K562 (cell line): ENCODE data around the gene NOL4L. TPM values are rescaled to one million over a fixed set of nuclear protein-coding genes. Genes with fewer than 3 reads are reported as not detected.
A peak's percentile ranks its signal among the peaks of the same experiment; 100 is the strongest.

Experiments used
- ATAC-seq: fragments of 200-7000 bp; cut with Tn5 transposase; 3 replicates; pipeline ENCODE4 v1.9.1; 2020; ENCODE audit warnings: moderate library complexity
- BruUV-seq: library from RNA; stranded (reverse); fragments of 400-500 nt; replicated peaks from 2 replicates; lab custom pipeline; 2021; lab: Mats Ljungman, UMichigan
- CTCF ChIA-PET: fragments of 300-600 bp; formaldehyde crosslinking; extraction: SDS; loops from one replicate; lab custom pipeline; 2021; ENCODE audit warnings: low intra/inter-chr PET ratio; lab: Yijun Ruan, JAX
- POLR2A ChIA-PET: fragments of 300-600, 350-650 bp; sonication (Branson Sonifier 250); formaldehyde crosslinking; extraction: SDS; loops from one replicate; lab custom pipeline; 2021; ENCODE audit warnings: antibody characterized with exemption, inconsistent platforms; lab: Yijun Ruan, JAX
- DNase-seq, 4 experiments: peaks; one replicate each; pipeline versions ENCODE4 v3.0.0 to v3.0.0-alpha.2; 2011 to 2018; ENCODE audit warnings: low spot score in 3 of 4, mixed read lengths in 3 of 4; ENCODE audit errors: extremely low read depth in 1 of 4
- FAIRE-seq: peaks from 2 replicates; lab custom pipeline; 2011; peaks lifted over from hg19 to GRCh38; lab: Jason Lieb, UNC
- H2AFZ ChIP-seq: 2 replicates; pipeline ENCODE4 v1.6.0; 2011; ENCODE audit warnings: low read depth, low read length, control low read depth, inconsistent platforms
- H3K27ac ChIP-seq: fragments of 200-600 bp; 3 replicates; pipeline ENCODE4 v1.8.0; 2011; ENCODE audit warnings: low read depth, mild to moderate bottlenecking, control low read depth, inconsistent platforms, low read length, moderate library complexity, mixed read lengths; ENCODE audit errors: extremely low read depth
- H3K27me3 ChIP-seq, 2 experiments: fragments of 300-600 bp in 1 of 2; 2 replicates in 1 of 2; 3 replicates in 1 of 2; pipeline versions ENCODE4 v1.6.0 to v1.8.0; 2011; ENCODE audit warnings: inconsistent platforms in 2 of 2, low read length in 2 of 2, mild to moderate bottlenecking in 1 of 2, mixed read lengths in 1 of 2, moderate library complexity in 1 of 2; ENCODE audit not compliant: control insufficient read depth in 2 of 2, insufficient read depth in 2 of 2
- H3K36me3 ChIP-seq: fragments of 300-600 bp; 3 replicates; pipeline ENCODE4 v1.8.0; 2011; ENCODE audit warnings: mild to moderate bottlenecking, low read length, inconsistent platforms; ENCODE audit not compliant: control insufficient read depth, insufficient read depth
- H3K4me1 ChIP-seq, 2 experiments: fragments of 200-600 bp in 1 of 2; replicated peaks in 1 of 2; 2 replicates in 1 of 2; 3 replicates in 1 of 2; pipeline versions ENCODE4 v1.5.1 to v1.8.0; 2011; ENCODE audit warnings: inconsistent platforms in 2 of 2, low read length in 2 of 2, mild to moderate bottlenecking in 1 of 2, mixed read lengths in 1 of 2, moderate library complexity in 1 of 2; ENCODE audit not compliant: control insufficient read depth in 2 of 2, insufficient read depth in 2 of 2
- H3K4me2 ChIP-seq: 2 replicates; pipeline ENCODE4 v1.6.1; 2011; ENCODE audit warnings: low read length, control low read depth, inconsistent platforms, mixed read lengths; ENCODE audit not compliant: insufficient read depth
- H3K4me3 ChIP-seq: fragments of 200-600 bp; sonication (generic), shearing (Covaris generic); 2 replicates; pipeline ENCODE4 v1.5.1; 2016; ENCODE audit warnings: control low read depth, inconsistent platforms
- H3K79me2 ChIP-seq: fragments of 200-600 bp; 3 replicates; pipeline ENCODE4 v1.8.0; 2011; ENCODE audit warnings: low read length, inconsistent platforms; ENCODE audit not compliant: control insufficient read depth, insufficient read depth
- H3K9ac ChIP-seq, 2 experiments: 2 replicates each; pipeline versions ENCODE4 v1.6.0 to v1.6.1; 2011; ENCODE audit warnings: low read depth in 2 of 2, low read length in 2 of 2, control low read depth in 1 of 2, inconsistent platforms in 1 of 2, mild to moderate bottlenecking in 1 of 2, mixed read lengths in 1 of 2; ENCODE audit not compliant: insufficient read depth in 1 of 2
- H3K9me1 ChIP-seq: one replicate; pipeline ENCODE4 v1.6.0; 2011; ENCODE audit warnings: inconsistent platforms, mild to moderate bottlenecking, low read length, moderate library complexity; ENCODE audit not compliant: control insufficient read depth, insufficient read depth
- H3K9me3 ChIP-seq: replicated peaks from 2 replicates; pipeline ENCODE4 v1.5.1; 2011; ENCODE audit warnings: low read depth, low read length, inconsistent platforms; ENCODE audit not compliant: control insufficient read depth, insufficient read depth
- H4K20me1 ChIP-seq: replicated peaks from 2 replicates; pipeline ENCODE4 v1.6.1; 2011; ENCODE audit warnings: low read length, inconsistent platforms, mixed read lengths; ENCODE audit not compliant: control insufficient read depth, insufficient read depth
- BDP1 ChIP-seq: IDR thresholded peaks from 3 replicates; pipeline ENCODE4 v1.6.1; 2011; ENCODE audit not compliant: insufficient read length, insufficient read depth
- CBFA2T2 ChIP-seq: fragments of 450-650 bp; conservative IDR thresholded peaks from 2 replicates; pipeline ENCODE4 v1.6.1; 2017; ENCODE audit warnings: mild to moderate bottlenecking
- FOXK2 ChIP-seq, 2 experiments: fragments of 450-650 bp; IDR thresholded peaks in 1 of 2; conservative IDR thresholded peaks in 1 of 2; 2 replicates each; pipeline ENCODE4 v1.6.1; 2016; ENCODE audit warnings: low read depth in 2 of 2, mild to moderate bottlenecking in 1 of 2
- KDM1A ChIP-seq, 2 experiments: fragments of 450-650 bp; IDR thresholded peaks; 2 replicates each; pipeline ENCODE4 v1.6.1; 2016; ENCODE audit warnings: mild to moderate bottlenecking in 2 of 2
- NFE2L1 ChIP-seq: fragments of 450-650 bp; IDR thresholded peaks from 2 replicates; pipeline ENCODE4 v1.6.1; 2016; ENCODE audit warnings: missing genetic modification characterization, low read depth, mild to moderate bottlenecking, missing compliant biosample characterization, moderate library complexity, borderline replicate concordance
- POLR2G ChIP-seq: fragments of 200-400 bp; formaldehyde crosslinking; IDR thresholded peaks from 2 replicates; pipeline ENCODE4 v1.6.1; 2017; ENCODE audit warnings: low read depth, mild to moderate bottlenecking, antibody characterized with exemption, low read length, moderate library complexity
- PRMT5 ChIP-seq: sonication (generic); formaldehyde crosslinking; IDR thresholded peaks from 2 replicates; pipeline ENCODE4 v1.5.0; 2020; ENCODE audit warnings: missing genetic modification reagents
- RAD21 ChIP-seq, 2 experiments: fragments of 250-450 bp in 1 of 2; fragments of 450-650 bp in 1 of 2; sonication (Bioruptor Pico) in 1 of 2; formaldehyde crosslinking in 1 of 2; IDR thresholded peaks in 1 of 2; conservative IDR thresholded peaks in 1 of 2; 2 replicates each; pipeline versions ENCODE4 v1.4.0 to v1.8.0; 2020 to 2022; ENCODE audit warnings: mild to moderate bottlenecking in 2 of 2, moderate library complexity in 1 of 2
- RBM22 ChIP-seq: fragments of 200-400 bp; formaldehyde crosslinking; IDR thresholded peaks from 2 replicates; pipeline ENCODE4 v1.6.1; 2018; ENCODE audit warnings: low read length, low read depth; ENCODE audit not compliant: poor library complexity, severe bottlenecking
- SMARCA4 ChIP-seq: fragments of 450-650 bp; IDR thresholded peaks from 2 replicates; pipeline ENCODE4 v1.6.1; 2016
- STAG1 ChIP-seq: sonication (generic); formaldehyde crosslinking; IDR thresholded peaks from 2 replicates; pipeline ENCODE4 v1.5.0; 2020; ENCODE audit warnings: missing genetic modification reagents, borderline replicate concordance
- TARDBP ChIP-seq: fragments of 450-650 bp; IDR thresholded peaks from 2 replicates; pipeline ENCODE4 v1.6.1; 2016
- TCF7 ChIP-seq: sonication (generic); IDR thresholded peaks from 2 replicates; pipeline ENCODE4 v1.6.1; 2016; ENCODE audit warnings: antibody characterized with exemption, borderline replicate concordance
- ZFP30 ChIP-seq: fragments of 250-450 bp; sonication (Bioruptor Pico); IDR thresholded peaks from 2 replicates; pipeline ENCODE4 v1.8.0; 2022; ENCODE audit warnings: moderate library complexity, mild to moderate bottlenecking, inconsistent platforms, borderline replicate concordance
- ZKSCAN3 ChIP-seq: fragments of 250-450 bp; sonication (Bioruptor Pico); IDR thresholded peaks from 2 replicates; pipeline ENCODE4 v1.4.0; 2020
- ZNF311 ChIP-seq: fragments of 250-450 bp; sonication (Bioruptor Pico); IDR thresholded peaks from 2 replicates; pipeline ENCODE4 v1.4.0; 2020; ENCODE audit warnings: mild to moderate bottlenecking, moderate library complexity
- ZNF445 ChIP-seq: fragments of 250-450 bp; sonication (Bioruptor Pico); IDR thresholded peaks from 2 replicates; pipeline ENCODE4 v1.4.0; 2020; ENCODE audit warnings: low read depth, mild to moderate bottlenecking, moderate library complexity
- ZNF780A ChIP-seq: fragments of 250-450 bp; sonication (Bioruptor Pico); IDR thresholded peaks from 2 replicates; pipeline ENCODE4 v1.5.0; 2021; ENCODE audit warnings: mild to moderate bottlenecking
- ZNF79 ChIP-seq: fragments of 250-450 bp; sonication (Bioruptor Pico); IDR thresholded peaks from 2 replicates; pipeline ENCODE4 v1.4.0; 2020; ENCODE audit warnings: low read depth, mild to moderate bottlenecking, moderate library complexity
- WGBS: fragments of 100-300 bp; shearing (Covaris generic); methylation state at CpG from one replicate; pipeline ENCODE4 v1.1.6; 2016; ENCODE audit warnings: low coverage, mixed read lengths; ENCODE audit not compliant: insufficient coverage; ENCODE audit errors: missing lambda C conversion rate; 5-methylcytosine and 5-hydroxymethylcytosine counted together
- in situ Hi-C: fragments of 300-500 bp; cut with MboI; formaldehyde crosslinking; loops from 4 replicates; pipeline ENCODE4 v1.15.0; 2018; ENCODE audit warnings: inconsistent platforms, mixed read lengths
- intact Hi-C: fragments of 100-400 bp; cut with micrococcal nuclease; formaldehyde crosslinking; loops from 2 replicates; pipeline ENCODE4 v1.14.2; 2022
- polyA plus RNA-seq, 8 experiments: library from polyadenylated mRNA; depleted of rRNA in 4 of 8; stranded (reverse) in 5 of 8; unstranded in 3 of 8; fragments of >200 nt; fragmentation: Nextera tagmentation in 2 of 8; fragmentation: Illumina TruSeq in 1 of 8; extraction: Ambion mirVana in 2 of 8; extraction: Trizol in 1 of 8; gene quantifications; 2 replicates each; pipeline versions ENCODE4 v1.2.1 to v1.2.3, GENCODE V29; 2011 to 2014; ENCODE audit warnings: inconsistent platforms in 1 of 8, missing spikeins in 1 of 8
- total RNA-seq, 7 experiments: library from RNA; depleted of rRNA in 6 of 7; stranded (reverse); fragments of >200 nt in 6 of 7; fragmentation: Illumina TruSeq in 2 of 7; extraction: Trizol in 2 of 7; gene quantifications; 2 replicates each; pipeline versions ENCODE4 v1.2.1 to v1.2.3, GENCODE V29; 2011 to 2021; ENCODE audit warnings: low replicate concordance in 1 of 7
- TF ChIP-seq, protein P1 (sequence below): IDR thresholded peaks from 2 replicates; pipeline ENCODE4 v1.6.1; 2014; ENCODE audit warnings: antibody characterized with exemption
- TF ChIP-seq, protein P2 (sequence below): fragments of 250-450 bp; sonication (Bioruptor Pico); IDR thresholded peaks from 2 replicates; pipeline ENCODE4 v1.4.0; 2020; ENCODE audit warnings: borderline replicate concordance

Gene NOL4L
- total and polyA plus RNA-seq, 9 of the 15 experiments (the other 6 are each of a cell fraction or from before 2014, with no cell fraction given): 5.1 to 36.2 (median 13.6) TPM

DNA sequence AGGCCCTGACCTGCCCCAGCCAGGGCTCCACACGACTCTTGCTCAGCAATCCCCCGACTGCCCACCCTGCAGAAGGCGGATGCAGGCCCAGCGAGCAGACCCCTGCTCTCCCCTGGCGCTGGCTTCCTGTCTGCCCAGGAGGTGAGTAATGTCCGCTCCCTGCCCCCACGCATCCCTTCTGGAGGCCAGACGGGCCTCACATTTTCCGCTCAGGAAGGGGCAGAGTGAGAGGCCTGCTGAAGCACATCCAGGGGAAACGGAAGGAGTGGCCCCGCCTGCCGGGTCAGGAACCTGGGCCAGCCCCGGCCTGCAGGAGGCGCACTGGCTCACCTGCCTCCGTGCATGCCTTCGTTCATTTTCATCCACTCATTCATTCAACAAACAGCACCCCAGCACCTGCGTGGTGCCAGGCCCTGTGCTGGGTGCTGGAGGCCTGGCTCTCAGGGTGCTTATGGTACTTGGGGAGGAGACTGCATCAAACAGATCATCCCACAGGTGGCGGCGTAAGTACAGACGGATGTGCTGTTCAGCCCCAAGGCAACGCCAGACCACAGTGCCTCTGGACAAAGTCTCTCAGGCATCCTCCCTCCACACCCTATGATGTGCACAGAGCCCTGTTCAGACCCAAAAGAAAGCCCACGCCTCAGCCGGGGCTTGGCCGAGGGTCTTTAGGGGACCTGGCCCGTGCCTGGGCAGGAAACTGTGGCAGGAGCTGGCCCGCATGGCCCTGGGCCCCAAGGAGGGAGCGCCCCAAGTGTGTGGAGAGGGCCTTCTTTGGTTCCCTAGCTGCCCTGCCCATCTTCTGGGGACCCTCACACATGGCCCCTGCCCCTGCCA, 114.9 kb downstream of the NOL4L start:
- Histone ChIP-seq H3K27ac (no peak overlapping the region), H3K27me3 (no peaks in the 10 kb centered on the region), H3K4me3 (no peak overlapping the region), H3K9me3 (no peaks in the 10 kb centered on the region), H3K4me2 (no peak overlapping the region), H3K79me2 (peaks cover 65% of the 10 kb centered on the region), H4K20me1 (peaks cover 11% of the 10 kb centered on the region), H3K4me1 (peaks cover 19 to 81% of the 10 kb centered on the region in 2 experiments), H3K9ac (peak overlapping the region in 1 of 2 experiments; percentile 76; a peak in 2 of 4 replicates), H2AFZ (no peak overlapping the region), H3K36me3 (peaks cover 77% of the 10 kb centered on the region; the same call in 2 of the 3 replicates), H3K9me1 (no peaks in the 10 kb centered on the region)
- POLR2A ChIA-PET: no interaction called here
- CTCF ChIA-PET: interaction anchor here (0.7 kb wide), 1 partner anchor 182 kb away, joined by 3 read pairs; no protein-coding TSS in a partner anchor
- in situ Hi-C loops (no loop called here), intact Hi-C loops (loop anchor here (2.0 kb wide), 1 partner anchor 181 kb away; no protein-coding TSS in a partner anchor)
- DNase-seq (peak; percentile 42 to 57 (median 54)), ATAC-seq (peak; percentile 38), FAIRE-seq (peak; percentile 57)
- no TSS peak for BruUV-seq
- 89% methylated on average over 26 of the region's 27 CpGs for WGBS
- TF ChIP-seq, protein P1, sequence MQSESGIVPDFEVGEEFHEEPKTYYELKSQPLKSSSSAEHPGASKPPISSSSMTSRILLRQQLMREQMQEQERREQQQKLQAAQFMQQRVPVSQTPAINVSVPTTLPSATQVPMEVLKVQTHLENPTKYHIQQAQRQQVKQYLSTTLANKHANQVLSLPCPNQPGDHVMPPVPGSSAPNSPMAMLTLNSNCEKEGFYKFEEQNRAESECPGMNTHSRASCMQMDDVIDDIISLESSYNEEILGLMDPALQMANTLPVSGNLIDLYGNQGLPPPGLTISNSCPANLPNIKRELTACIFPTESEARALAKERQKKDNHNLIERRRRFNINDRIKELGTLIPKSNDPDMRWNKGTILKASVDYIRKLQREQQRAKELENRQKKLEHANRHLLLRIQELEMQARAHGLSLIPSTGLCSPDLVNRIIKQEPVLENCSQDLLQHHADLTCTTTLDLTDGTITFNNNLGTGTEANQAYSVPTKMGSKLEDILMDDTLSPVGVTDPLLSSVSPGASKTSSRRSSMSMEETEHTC: no peak
- no peak for TF ChIP-seq ZFP30 (CRISPR knock-in tag)
- no peak for TF ChIP-seq CBFA2T2
- no peak for TF ChIP-seq TCF7
- no peak for TF ChIP-seq KDM1A (IDR thresholded peaks at IDR 0.05)
- TF ChIP-seq TARDBP: no peak
- peak; percentile 56 for TF ChIP-seq POLR2G
- TF ChIP-seq NFE2L1: no peak
- no peak for TF ChIP-seq ZNF79 (CRISPR knock-in tag)
- no peak for TF ChIP-seq ZNF780A (CRISPR knock-in tag)
- no peak for TF ChIP-seq ZNF311 (CRISPR knock-in tag)
- TF ChIP-seq ZNF445 (CRISPR knock-in tag): no peak
- TF ChIP-seq PRMT5 (CRISPR knock-in tag): no peak
- 0 out of 2 replicates have a peak, but pooled peaks have one; percentile 40 for TF ChIP-seq STAG1 (CRISPR knock-in tag)
- no peak for TF ChIP-seq SMARCA4
- TF ChIP-seq, protein P2, sequence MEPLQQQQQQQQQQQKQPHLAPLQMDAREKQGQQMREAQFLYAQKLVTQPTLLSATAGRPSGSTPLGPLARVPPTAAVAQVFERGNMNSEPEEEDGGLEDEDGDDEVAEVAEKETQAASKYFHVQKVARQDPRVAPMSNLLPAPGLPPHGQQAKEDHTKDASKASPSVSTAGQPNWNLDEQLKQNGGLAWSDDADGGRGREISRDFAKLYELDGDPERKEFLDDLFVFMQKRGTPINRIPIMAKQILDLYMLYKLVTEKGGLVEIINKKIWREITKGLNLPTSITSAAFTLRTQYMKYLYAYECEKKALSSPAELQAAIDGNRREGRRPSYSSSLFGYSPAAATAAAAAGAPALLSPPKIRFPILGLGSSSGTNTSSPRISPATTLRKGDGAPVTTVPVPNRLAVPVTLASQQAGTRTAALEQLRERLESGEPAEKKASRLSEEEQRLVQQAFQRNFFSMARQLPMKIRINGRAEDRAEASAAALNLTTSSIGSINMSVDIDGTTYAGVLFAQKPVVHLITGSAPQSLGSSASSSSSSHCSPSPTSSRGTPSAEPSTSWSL (CRISPR knock-in tag): no peak
- peak in 1 of 2 experiments; percentile 58; a peak in 2 of 4 replicates for TF ChIP-seq RAD21 (CRISPR knock-in tag; conservative IDR thresholded peaks at IDR 0.05 in 1 of 2, IDR thresholded peaks at IDR 0.05 in 1 of 2)
- TF ChIP-seq BDP1: no peak
- TF ChIP-seq RBM22: peak; percentile 26
- no peak for TF ChIP-seq FOXK2 (conservative IDR thresholded peaks at IDR 0.05 in 1 of 2, IDR thresholded peaks at IDR 0.05 in 1 of 2; ENCODE audit: low read depth in 2 of 2)
- TF ChIP-seq ZKSCAN3: no peak
